Keratinocyte (primary cell): Measurements from ENCODE around the gene ARL4D. TPM values are rescaled to one million over a fixed set of nuclear protein-coding genes. Genes with fewer than 3 reads are reported as not detected.

Experiments used
- DNase-seq: peaks from one replicate; pipeline ENCODE4 v3.0.0-alpha.2; 2011; ENCODE audit warnings: low read depth, missing footprints, low spot score
- FAIRE-seq: peaks from 2 replicates; lab custom pipeline; 2011; peaks lifted over from hg19 to GRCh38; lab: Jason Lieb, UNC
- H2AFZ ChIP-seq: 2 replicates; pipeline ENCODE4 v1.6.0; 2012; ENCODE audit warnings: low read length, control low read depth, inconsistent platforms; ENCODE audit not compliant: control insufficient read depth
- H3K27ac ChIP-seq: 2 replicates; pipeline ENCODE4 v1.5.1; 2011; ENCODE audit warnings: low read length; ENCODE audit not compliant: control insufficient read depth, insufficient read depth
- H3K27me3 ChIP-seq: 3 replicates; pipeline ENCODE4 v1.6.0; 2011; ENCODE audit warnings: low read length; ENCODE audit not compliant: control insufficient read depth, insufficient read depth; ENCODE audit errors: extremely low read depth
- H3K36me3 ChIP-seq, 2 experiments: 2 replicates in 1 of 2; 3 replicates in 1 of 2; pipeline ENCODE4 v1.5.1; 2011; ENCODE audit warnings: low read length in 2 of 2, mild to moderate bottlenecking in 1 of 2; ENCODE audit not compliant: control insufficient read depth in 2 of 2, insufficient read depth in 2 of 2; ENCODE audit errors: extremely low read depth in 1 of 2
- H3K4me1 ChIP-seq: 3 replicates; pipeline ENCODE4 v1.5.1; 2011; ENCODE audit warnings: low read length; ENCODE audit not compliant: control insufficient read depth, insufficient read depth; ENCODE audit errors: extremely low read depth
- H3K4me2 ChIP-seq: 3 replicates; pipeline ENCODE4 v1.6.0; 2011; ENCODE audit warnings: low read depth, low read length; ENCODE audit not compliant: control insufficient read depth, insufficient read depth; ENCODE audit errors: extremely low read depth
- H3K4me3 ChIP-seq, 3 experiments: fragments of 200-600 bp in 1 of 3; sonication (generic) in 1 of 3; 2 replicates in 2 of 3; 3 replicates in 1 of 3; pipeline ENCODE4 v1.5.1; 2011 to 2016; ENCODE audit warnings: low read length in 3 of 3, mild to moderate bottlenecking in 3 of 3, control low read depth in 2 of 3, inconsistent platforms in 1 of 3, low read depth in 1 of 3, mixed read lengths in 1 of 3, mixed run types in 1 of 3, moderate library complexity in 1 of 3; ENCODE audit not compliant: control insufficient read depth in 2 of 3, insufficient read depth in 2 of 3; ENCODE audit errors: extremely low read depth in 1 of 3
- H3K79me2 ChIP-seq: 2 replicates; pipeline ENCODE4 v1.6.0; 2012; ENCODE audit warnings: low read length; ENCODE audit not compliant: control insufficient read depth, insufficient read depth
- H3K9ac ChIP-seq: 3 replicates; pipeline ENCODE4 v1.6.0; 2011; ENCODE audit warnings: low read length; ENCODE audit not compliant: control insufficient read depth, insufficient read depth; ENCODE audit errors: extremely low read depth
- H3K9me1 ChIP-seq: 3 replicates; pipeline ENCODE4 v1.6.0; 2011; ENCODE audit warnings: low read length; ENCODE audit not compliant: control insufficient read depth, insufficient read depth; ENCODE audit errors: extremely low read depth
- H3K9me3 ChIP-seq: 2 replicates; pipeline ENCODE4 v1.5.1; 2012; ENCODE audit warnings: low read depth, low read length; ENCODE audit not compliant: control insufficient read depth
- H4K20me1 ChIP-seq: 3 replicates; pipeline ENCODE4 v1.6.0; 2011; ENCODE audit warnings: low read length; ENCODE audit not compliant: control insufficient read depth, insufficient read depth; ENCODE audit errors: extremely low read depth
- EZH2 ChIP-seq: IDR thresholded peaks from one replicate; pipeline ENCODE4 v1.6.1; 2012; ENCODE audit warnings: inconsistent platforms, mild to moderate bottlenecking, low read length, moderate library complexity
- dilution Hi-C: fragments of 300-500 bp; cut with MboI; formaldehyde crosslinking; loops from one replicate; pipeline ENCODE4 v1.7.0; 2020; ENCODE audit warnings: low sequenced_read_pairs; ENCODE audit not compliant: extremely low pct_ligation_motif_present
- polyA plus RNA-seq, 5 experiments: library from polyadenylated mRNA; depleted of rRNA in 3 of 5; stranded (reverse) in 3 of 5; stranded (forward) in 1 of 5; unstranded in 1 of 5; fragments of >200 nt; gene quantifications; 1 replicate in 1 of 5; 2 replicates in 3 of 5; 3 replicates in 1 of 5; pipeline versions ENCODE4 v1.2.1 to v1.2.3, GENCODE V29; 2011 to 2012; ENCODE audit warnings: missing spikeins in 2 of 5, low read depth in 1 of 5, low replicate concordance in 1 of 5
- TF ChIP-seq, protein P1 (sequence below), 3 experiments: IDR thresholded peaks in 1 of 3; conservative IDR thresholded peaks in 1 of 3; optimal IDR thresholded peaks in 1 of 3; 2 replicates in 2 of 3; 3 replicates in 1 of 3; pipeline versions ENCODE3 to v1.5.1; 2011; ENCODE audit warnings: low read length in 3 of 3, mild to moderate bottlenecking in 3 of 3, moderate library complexity in 2 of 3, control low read depth in 1 of 3, inconsistent platforms in 1 of 3; ENCODE audit not compliant: insufficient read depth in 2 of 3; ENCODE audit errors: extremely low read depth in 1 of 3

Gene ARL4D
- polyA plus RNA-seq, 1 donor (not counting 4 experiments of a cell fraction or from before 2014, with no cell fraction given): 36.5 TPM

DNA sequence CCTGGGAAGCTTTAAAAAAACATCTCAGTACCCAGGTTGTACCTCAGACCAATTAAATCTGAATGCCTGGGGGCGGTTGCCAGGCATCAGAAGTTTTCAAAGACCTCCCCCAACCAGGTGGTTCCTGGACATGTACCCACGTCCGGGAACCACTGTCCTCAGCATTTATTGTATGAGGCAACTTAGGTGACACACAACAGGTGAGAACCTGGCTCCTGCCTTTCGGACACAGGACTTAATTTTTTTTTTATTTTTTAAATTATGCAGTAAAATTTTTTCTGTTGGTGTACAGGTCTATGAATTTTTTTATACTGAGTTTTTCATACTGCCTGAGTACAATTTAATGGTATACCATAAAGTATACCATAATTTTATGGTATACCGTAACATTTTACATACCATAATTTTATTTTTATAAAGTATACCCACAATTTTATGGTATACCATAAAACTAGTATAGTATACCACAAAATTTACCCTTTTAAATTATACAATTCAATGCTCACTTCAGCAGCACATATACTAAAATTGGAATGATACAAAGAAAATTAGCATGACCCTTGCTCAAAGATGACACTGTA, 46.3 kb downstream of the ARL4D start:
- FAIRE-seq: no peak
- Histone ChIP-seq H3K4me2 (peak overlapping the region; percentile 88), H4K20me1 (no peaks in the 10 kb centered on the region), H3K9me3 (no peaks in the 10 kb centered on the region), H3K36me3 (no peaks in the 10 kb centered on the region), H3K27ac (peak overlapping the region; percentile 83), H3K27me3 (no peaks in the 10 kb centered on the region), H3K4me1 (peaks cover 37% of the 10 kb centered on the region), H3K79me2 (no peaks in the 10 kb centered on the region), H3K4me3 (peak overlapping the region in 1 of 3 experiments; percentile 50), H3K9me1 (no peaks in the 10 kb centered on the region), H2AFZ (no peak overlapping the region), H3K9ac (peak overlapping the region; percentile 55)
- no peak for TF ChIP-seq EZH2
- TF ChIP-seq, protein P1, sequence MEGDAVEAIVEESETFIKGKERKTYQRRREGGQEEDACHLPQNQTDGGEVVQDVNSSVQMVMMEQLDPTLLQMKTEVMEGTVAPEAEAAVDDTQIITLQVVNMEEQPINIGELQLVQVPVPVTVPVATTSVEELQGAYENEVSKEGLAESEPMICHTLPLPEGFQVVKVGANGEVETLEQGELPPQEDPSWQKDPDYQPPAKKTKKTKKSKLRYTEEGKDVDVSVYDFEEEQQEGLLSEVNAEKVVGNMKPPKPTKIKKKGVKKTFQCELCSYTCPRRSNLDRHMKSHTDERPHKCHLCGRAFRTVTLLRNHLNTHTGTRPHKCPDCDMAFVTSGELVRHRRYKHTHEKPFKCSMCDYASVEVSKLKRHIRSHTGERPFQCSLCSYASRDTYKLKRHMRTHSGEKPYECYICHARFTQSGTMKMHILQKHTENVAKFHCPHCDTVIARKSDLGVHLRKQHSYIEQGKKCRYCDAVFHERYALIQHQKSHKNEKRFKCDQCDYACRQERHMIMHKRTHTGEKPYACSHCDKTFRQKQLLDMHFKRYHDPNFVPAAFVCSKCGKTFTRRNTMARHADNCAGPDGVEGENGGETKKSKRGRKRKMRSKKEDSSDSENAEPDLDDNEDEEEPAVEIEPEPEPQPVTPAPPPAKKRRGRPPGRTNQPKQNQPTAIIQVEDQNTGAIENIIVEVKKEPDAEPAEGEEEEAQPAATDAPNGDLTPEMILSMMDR (optimal IDR thresholded peaks at IDR 0.05 in 1 of 3, IDR thresholded peaks at IDR 0.05 in 1 of 3, conservative IDR thresholded peaks at IDR 0.05 in 1 of 3; ENCODE audit: extremely low read depth in 1 of 3, insufficient read depth in 2 of 3, low read length in 3 of 3): no peak
- DNase-seq: no peak
- dilution Hi-C loops: no loop called here

DNA sequence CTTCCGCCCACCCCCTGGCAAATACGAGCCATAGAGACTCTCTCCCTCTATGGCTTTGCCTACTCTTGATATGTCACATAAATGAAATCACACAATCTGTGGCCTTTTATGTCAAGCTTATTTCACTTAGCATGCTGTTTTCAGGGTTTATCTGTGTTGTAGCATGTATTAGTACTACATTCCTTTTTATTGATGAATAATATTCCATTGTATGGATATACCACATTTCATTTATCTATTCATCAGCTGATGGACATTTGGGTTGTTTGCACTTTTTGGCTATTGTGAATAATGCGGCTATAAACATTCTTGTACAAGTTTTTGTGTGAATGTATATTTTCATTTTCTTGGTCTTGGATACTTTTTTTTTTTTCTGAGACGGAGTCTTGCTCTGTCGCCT, 48.0 kb downstream of the ARL4D start:
- dilution Hi-C loops: no loop called here
- FAIRE-seq (no peak), DNase-seq (no peak)
- H3K9ac ChIP-seq: no peak overlapping the region
- no peaks in the 10 kb centered on the region for H3K9me3 ChIP-seq
- no peaks in the 10 kb centered on the region for H3K27me3 ChIP-seq
- H3K4me3 ChIP-seq: no peak overlapping the region
- H2AFZ ChIP-seq: no peak overlapping the region
- H3K9me1 ChIP-seq: no peaks in the 10 kb centered on the region
- no peaks in the 10 kb centered on the region for H3K79me2 ChIP-seq
- no peaks in the 10 kb centered on the region for H4K20me1 ChIP-seq
- no peak overlapping the region for H3K27ac ChIP-seq
- TF ChIP-seq EZH2: no peak
- TF ChIP-seq, protein P1 (optimal IDR thresholded peaks at IDR 0.05 in 1 of 3, IDR thresholded peaks at IDR 0.05 in 1 of 3, conservative IDR thresholded peaks at IDR 0.05 in 1 of 3; ENCODE audit: extremely low read depth in 1 of 3, insufficient read depth in 2 of 3, low read length in 3 of 3): no peak
- H3K4me2 ChIP-seq: no peak overlapping the region
- no peaks in the 10 kb centered on the region for H3K36me3 ChIP-seq
- peaks cover 37% of the 10 kb centered on the region for H3K4me1 ChIP-seq
